ENCODE measurements around the gene SLC13A3.

GRCh38 chr20:46605181-46605580 is 46.1 kb downstream of the SLC13A3 start:
- TF ChIP-seq CTCF (conservative IDR thresholded peaks at IDR 0.05; ENCODE audit: low read depth, low read length): no peak
- no peak for TF ChIP-seq EZH2 (IDR thresholded peaks at IDR 0.05; ENCODE audit: borderline replicate concordance, low read depth, low read length, poor library complexity, severe bottlenecking)
